Osteoblast (primary cell): ENCODE data around the gene KLHL17. TPM values are rescaled to one million over a fixed set of nuclear protein-coding genes. Genes with fewer than 3 reads are reported as not detected.
A peak's percentile ranks its signal among the peaks of the same experiment; 100 is the strongest.

Experiments
- DNase-seq: peaks from one replicate; pipeline ENCODE4 v3.0.0; 2011; ENCODE audit warnings: low spot score, mixed read lengths; ENCODE audit not compliant: insufficient read length; ENCODE audit errors: missing footprints
- H2AFZ ChIP-seq: 2 replicates; pipeline ENCODE4 v1.6.0; 2011; ENCODE audit warnings: mild to moderate bottlenecking, low read length
- H3K27ac ChIP-seq: 2 replicates; pipeline ENCODE4 v1.5.1; 2011; ENCODE audit warnings: mild to moderate bottlenecking, low read depth, low read length, moderate library complexity
- H3K27me3 ChIP-seq: 2 replicates; pipeline ENCODE4 v1.6.0; 2012; ENCODE audit warnings: mild to moderate bottlenecking, control low read depth, inconsistent platforms, low read length, moderate library complexity; ENCODE audit not compliant: insufficient read depth
- H3K36me3 ChIP-seq: 2 replicates; pipeline ENCODE4 v1.5.1; 2011; ENCODE audit warnings: mild to moderate bottlenecking, low read length, control low read depth, moderate library complexity; ENCODE audit not compliant: insufficient read depth
- H3K4me1 ChIP-seq: 2 replicates; pipeline ENCODE4 v1.5.1; 2011; ENCODE audit warnings: mild to moderate bottlenecking, low read length, control low read depth, moderate library complexity; ENCODE audit not compliant: insufficient read depth
- H3K4me2 ChIP-seq: 2 replicates; pipeline ENCODE4 v1.6.0; 2011; ENCODE audit warnings: mild to moderate bottlenecking, low read length; ENCODE audit not compliant: insufficient read depth
- H3K4me3 ChIP-seq: fragments of 200-600 bp; sonication (generic); 3 replicates; pipeline ENCODE4 v1.5.1; 2012; ENCODE audit warnings: mild to moderate bottlenecking, low read length, inconsistent platforms; ENCODE audit not compliant: insufficient read depth
- H3K79me2 ChIP-seq: 2 replicates; pipeline ENCODE4 v1.6.0; 2012; ENCODE audit warnings: mild to moderate bottlenecking, low read length, control low read depth, inconsistent platforms; ENCODE audit not compliant: insufficient read depth
- H3K9me3 ChIP-seq: 2 replicates; pipeline ENCODE4 v1.5.1; 2011; ENCODE audit warnings: low read depth, low read length, control low read depth
- H4K20me1 ChIP-seq: 2 replicates; pipeline ENCODE4 v1.6.0; 2012; ENCODE audit warnings: mild to moderate bottlenecking, low read length, control low read depth; ENCODE audit not compliant: insufficient read depth
- CTCF ChIP-seq: IDR thresholded peaks from 2 replicates; pipeline ENCODE4 v1.5.1; 2011; ENCODE audit warnings: mild to moderate bottlenecking, low read depth, low read length, moderate library complexity; ENCODE audit errors: extremely low read depth
- total RNA-seq: library from RNA; depleted of rRNA; stranded (reverse); fragments of >200 nt; gene quantifications from 2 replicates; pipeline ENCODE4 v1.2.3, GENCODE V29; 2012

KLHL17 gene
- total RNA-seq, 1 donor: 5.4 TPM

DNA sequence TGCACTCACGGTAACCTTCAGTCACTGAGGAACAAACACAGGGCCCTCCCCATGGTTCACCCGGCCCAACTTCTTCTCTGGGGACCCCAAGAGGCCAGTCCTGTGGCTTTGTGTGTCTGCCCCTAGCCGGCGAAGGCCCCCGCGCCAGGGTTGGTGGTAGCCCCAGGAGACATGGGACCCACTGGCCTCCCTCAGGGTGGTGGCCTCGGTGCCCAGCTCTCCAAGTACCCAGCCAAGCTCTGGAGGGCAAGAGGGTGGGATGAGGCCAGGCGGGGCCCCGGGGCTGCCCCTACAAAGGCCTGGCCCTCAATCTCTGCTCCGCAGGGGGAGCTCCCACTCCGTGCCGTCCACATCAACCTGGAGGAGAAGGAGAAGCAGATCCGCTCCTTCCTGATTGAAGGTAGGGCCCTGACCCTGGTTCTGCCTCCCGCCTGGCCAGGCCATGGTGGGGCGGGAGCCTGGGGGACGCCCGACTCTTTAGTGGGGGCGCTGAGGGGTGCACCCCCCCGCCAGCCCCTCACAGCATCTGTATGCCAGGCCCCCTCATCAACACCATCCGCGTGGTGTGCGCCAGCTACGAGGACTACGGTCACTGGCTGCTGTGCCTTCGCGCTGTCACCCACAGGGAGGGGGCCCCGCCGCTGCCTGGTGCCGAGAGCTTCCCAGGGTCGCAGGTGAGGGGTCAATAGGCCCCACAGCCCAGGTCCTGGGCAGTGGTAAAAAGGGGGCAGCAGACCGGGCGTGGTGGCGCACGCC is 11.5 kb downstream of the KLHL17 start:
- Histone ChIP-seq H3K4me2 (no peak overlapping the region), H3K4me3 (no peak overlapping the region)

GRCh38 chr1:972726-973458 is 12.5 kb downstream of the KLHL17 start:
- Histone ChIP-seq H3K4me3 (no peak overlapping the region), H3K9me3 (no peaks in the 10 kb centered on the region), H3K27ac (no peak overlapping the region), H3K27me3 (no peaks in the 10 kb centered on the region), H4K20me1 (no peaks in the 10 kb centered on the region), H3K36me3 (no peaks in the 10 kb centered on the region), H2AFZ (no peak overlapping the region), H3K4me2 (no peak overlapping the region), H3K4me1 (no peaks in the 10 kb centered on the region), H3K79me2 (no peaks in the 10 kb centered on the region)
- peak; percentile 85 for DNase-seq
- TF ChIP-seq CTCF: no peak

More for the DNA sequence above, 11.5 kb downstream of the KLHL17 start:
- Histone ChIP-seq H4K20me1 (no peaks in the 10 kb centered on the region), H3K27ac (no peak overlapping the region), H3K79me2 (no peaks in the 10 kb centered on the region), H2AFZ (no peak overlapping the region), H3K4me1 (no peaks in the 10 kb centered on the region), H3K27me3 (no peaks in the 10 kb centered on the region), H3K9me3 (no peaks in the 10 kb centered on the region), H3K36me3 (no peaks in the 10 kb centered on the region)
- TF ChIP-seq CTCF: no peak
- DNase-seq: peak; percentile 69

- Histone ChIP-seq H3K27ac (no peak overlapping the region), H4K20me1 (no peaks in the 10 kb centered on the region), H2AFZ (no peak overlapping the region), H3K27me3 (no peaks in the 10 kb centered on the region), H3K4me1 (no peaks in the 10 kb centered on the region), H3K4me3 (no peak overlapping the region), H3K36me3 (no peaks in the 10 kb centered on the region), H3K9me3 (no peaks in the 10 kb centered on the region), H3K4me2 (no peak overlapping the region), H3K79me2 (no peaks in the 10 kb centered on the region)
- peak; percentile 83 for DNase-seq
- no peak for TF ChIP-seq CTCF
Observed at GRCh38 chr1:973459-974292, 13.3 kb downstream of the KLHL17 start.
